SH-SY5Y (cell line): ENCODE measurements around the gene GSN.

Experiments used
- GATA2 ChIP-seq: IDR thresholded peaks from 2 replicates; pipeline ENCODE4 v1.6.1; 2011; ENCODE audit warnings: mild to moderate bottlenecking, low read depth, low read length
- GATA3 ChIP-seq: IDR thresholded peaks from 2 replicates; pipeline ENCODE4 v1.6.1; 2011; ENCODE audit warnings: low read depth, mild to moderate bottlenecking, low read length, moderate library complexity

DNA sequence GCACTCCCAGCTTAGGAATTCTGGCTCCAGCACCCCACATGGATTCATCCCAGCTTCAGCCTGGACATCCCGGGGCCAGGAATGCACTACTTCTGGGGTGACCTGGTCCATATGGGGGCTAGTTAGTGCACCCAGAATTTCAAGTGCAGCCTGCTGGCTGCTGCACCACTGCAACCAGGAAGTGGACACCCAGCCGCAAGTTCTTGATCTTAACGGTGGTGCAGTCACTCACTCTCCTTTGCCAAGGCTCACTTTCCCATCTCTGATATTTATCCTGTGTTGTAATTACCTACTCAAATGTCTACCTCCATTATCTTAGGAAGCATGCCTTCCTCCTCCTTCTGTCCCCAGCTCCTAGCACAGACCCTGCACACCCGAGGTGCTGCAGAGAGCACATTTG lies 40.1 kb upstream of the GSN start:
- TF ChIP-seq GATA2: no peak
- no peak for TF ChIP-seq GATA3
